Mesothelial cell of epicardium (in vitro differentiated cells): ENCODE data around the gene C10orf143. TPM values are rescaled to one million over a fixed set of nuclear protein-coding genes. Genes with fewer than 3 reads are reported as not detected.
A peak's percentile ranks its signal among the peaks of the same experiment; 100 is the strongest.

ENCODE experiments used
- DNase-seq, 2 experiments: peaks; one replicate each; pipeline ENCODE4 v3.0.0; 2021; ENCODE audit warnings: low spot score in 2 of 2; ENCODE audit not compliant: unreplicated experiment in 2 of 2
- H3K27ac Mint-ChIP-seq: 2 replicates; pipeline ENCODE4 v1.8.0; 2021; ENCODE audit warnings: mixed read lengths
- H3K27me3 Mint-ChIP-seq: 2 replicates; pipeline ENCODE4 v1.8.0; 2021; ENCODE audit warnings: low read depth, mixed read lengths
- H3K36me3 Mint-ChIP-seq: 2 replicates; pipeline ENCODE4 v1.8.0; 2021; ENCODE audit warnings: mixed read lengths
- H3K4me1 Mint-ChIP-seq: 2 replicates; pipeline ENCODE4 v1.8.0; 2021; ENCODE audit warnings: mixed read lengths
- H3K4me3 Mint-ChIP-seq: 2 replicates; pipeline ENCODE4 v1.8.0; 2021; ENCODE audit warnings: mild to moderate bottlenecking, moderate library complexity, mixed read lengths
- H3K9me3 Mint-ChIP-seq: 2 replicates; pipeline ENCODE4 v1.8.0; 2021; ENCODE audit warnings: mixed read lengths
- total RNA-seq: library from RNA; stranded (reverse); gene quantifications from 3 replicates; pipeline ENCODE4 v1.2.1, GENCODE V29; 2021
- TF ChIP-seq, protein P1 (sequence below): fragments of 200-600 bp; sonication (generic); IDR thresholded peaks from one replicate; pipeline ENCODE4 v1.5.0; 2021; ENCODE audit warnings: antibody characterized with exemption; ENCODE audit not compliant: unreplicated experiment

The C10orf143 gene
- total RNA-seq, 1 donor from 2014 or later, result 2.2 TPM

DNA sequence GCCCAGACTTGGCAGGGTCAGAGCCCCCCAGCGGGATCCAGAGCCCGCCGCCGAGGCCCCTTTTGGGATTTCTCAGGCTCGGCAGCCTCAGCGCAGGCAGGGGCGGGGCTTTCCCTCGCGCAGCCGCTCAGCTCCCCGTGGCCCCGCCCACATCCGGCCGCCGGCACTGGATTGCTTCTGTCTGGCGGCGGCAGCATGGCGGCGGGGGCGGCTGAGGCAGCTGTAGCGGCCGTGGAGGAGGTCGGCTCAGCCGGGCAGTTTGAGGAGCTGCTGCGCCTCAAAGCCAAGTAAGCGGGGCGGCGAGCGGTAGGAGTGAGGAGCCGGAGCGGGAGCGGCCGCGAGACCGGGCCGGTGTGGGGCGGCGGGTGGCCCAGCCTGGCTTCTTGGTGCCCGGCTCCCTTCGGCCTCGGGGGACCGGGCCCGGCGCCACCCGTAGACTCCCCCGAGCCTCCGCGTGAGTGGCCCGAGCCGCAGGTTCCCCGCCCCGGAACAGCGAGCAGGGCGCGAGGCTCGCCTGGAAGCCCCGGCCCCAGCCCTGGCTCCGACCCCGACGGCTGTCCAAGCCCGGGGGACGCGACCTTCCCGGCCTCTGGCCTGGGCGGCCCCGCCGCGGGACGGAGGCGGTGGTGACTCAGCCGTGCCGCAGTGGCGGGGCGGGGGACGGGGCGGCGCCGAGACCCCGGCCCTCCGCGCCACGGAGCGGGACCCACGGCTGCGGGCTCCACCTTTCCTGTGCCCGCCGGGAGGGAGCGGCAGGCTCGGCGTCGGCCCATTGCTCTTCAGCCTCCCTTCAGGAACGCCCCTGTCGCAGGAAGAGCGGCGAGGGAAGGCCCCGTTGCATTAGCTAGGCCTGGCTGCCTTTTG, 25.8 kb upstream of the C10orf143 start, which contains the start of gene GLRX3:
TSS of gene GLRX3 (plus strand) at position 166 of the 864 bp plus-strand sequence. CDS start at position 196, 30 bp downstream.
- peak within 1 kb of the TSS; percentile 88 for H3K4me3 Mint-ChIP-seq
- peak within 1 kb of the TSS; percentile 95 for H3K27ac Mint-ChIP-seq
- H3K36me3 Mint-ChIP-seq, result peaks cover 1% of the 10 kb centered on the region
- DNase-seq, result peak; percentile 92 to 95
- H3K4me1 Mint-ChIP-seq, result peaks cover 27% of the 10 kb centered on the region
- TF ChIP-seq, protein P1, sequence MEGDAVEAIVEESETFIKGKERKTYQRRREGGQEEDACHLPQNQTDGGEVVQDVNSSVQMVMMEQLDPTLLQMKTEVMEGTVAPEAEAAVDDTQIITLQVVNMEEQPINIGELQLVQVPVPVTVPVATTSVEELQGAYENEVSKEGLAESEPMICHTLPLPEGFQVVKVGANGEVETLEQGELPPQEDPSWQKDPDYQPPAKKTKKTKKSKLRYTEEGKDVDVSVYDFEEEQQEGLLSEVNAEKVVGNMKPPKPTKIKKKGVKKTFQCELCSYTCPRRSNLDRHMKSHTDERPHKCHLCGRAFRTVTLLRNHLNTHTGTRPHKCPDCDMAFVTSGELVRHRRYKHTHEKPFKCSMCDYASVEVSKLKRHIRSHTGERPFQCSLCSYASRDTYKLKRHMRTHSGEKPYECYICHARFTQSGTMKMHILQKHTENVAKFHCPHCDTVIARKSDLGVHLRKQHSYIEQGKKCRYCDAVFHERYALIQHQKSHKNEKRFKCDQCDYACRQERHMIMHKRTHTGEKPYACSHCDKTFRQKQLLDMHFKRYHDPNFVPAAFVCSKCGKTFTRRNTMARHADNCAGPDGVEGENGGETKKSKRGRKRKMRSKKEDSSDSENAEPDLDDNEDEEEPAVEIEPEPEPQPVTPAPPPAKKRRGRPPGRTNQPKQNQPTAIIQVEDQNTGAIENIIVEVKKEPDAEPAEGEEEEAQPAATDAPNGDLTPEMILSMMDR, result no peak
- H3K9me3 Mint-ChIP-seq, result no peaks in the 10 kb centered on the region
- H3K27me3 Mint-ChIP-seq, result no peaks in the 10 kb centered on the region

DNA sequence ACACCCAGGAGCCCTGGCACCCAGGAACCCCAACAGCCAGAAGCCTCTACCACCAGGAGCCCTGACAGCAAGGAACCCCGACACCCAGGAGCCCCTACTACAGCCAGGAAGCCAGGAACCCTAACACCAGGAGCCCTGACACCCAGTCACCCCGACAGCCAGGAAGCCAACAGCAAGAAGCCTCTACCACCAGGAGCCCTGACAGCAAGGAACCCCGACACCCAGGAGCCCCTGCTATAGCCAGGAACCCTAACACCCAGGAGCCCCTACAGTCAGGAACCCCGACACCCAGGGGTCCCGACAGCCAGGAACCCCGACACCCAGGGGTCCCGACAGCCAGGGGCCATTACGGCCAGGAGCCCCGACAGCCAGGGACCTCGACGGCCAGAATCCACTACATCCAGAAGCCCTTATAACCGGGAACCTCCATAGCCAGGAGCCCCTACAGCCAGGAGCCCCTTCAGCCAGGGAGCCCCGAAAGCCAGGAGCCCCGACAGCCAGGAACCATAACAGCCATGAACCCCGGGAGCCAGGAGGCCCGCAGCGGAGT, 25.1 kb upstream of the C10orf143 start:
- no peak for DNase-seq
- Mint-ChIP-seq H3K36me3 (peaks cover 1% of the 10 kb centered on the region), H3K27me3 (no peaks in the 10 kb centered on the region), H3K4me3 (peak overlapping the region; percentile 88), H3K9me3 (no peaks in the 10 kb centered on the region), H3K27ac (no peak overlapping the region), H3K4me1 (peaks cover 23% of the 10 kb centered on the region)
- TF ChIP-seq, protein P1, result no peak

DNA sequence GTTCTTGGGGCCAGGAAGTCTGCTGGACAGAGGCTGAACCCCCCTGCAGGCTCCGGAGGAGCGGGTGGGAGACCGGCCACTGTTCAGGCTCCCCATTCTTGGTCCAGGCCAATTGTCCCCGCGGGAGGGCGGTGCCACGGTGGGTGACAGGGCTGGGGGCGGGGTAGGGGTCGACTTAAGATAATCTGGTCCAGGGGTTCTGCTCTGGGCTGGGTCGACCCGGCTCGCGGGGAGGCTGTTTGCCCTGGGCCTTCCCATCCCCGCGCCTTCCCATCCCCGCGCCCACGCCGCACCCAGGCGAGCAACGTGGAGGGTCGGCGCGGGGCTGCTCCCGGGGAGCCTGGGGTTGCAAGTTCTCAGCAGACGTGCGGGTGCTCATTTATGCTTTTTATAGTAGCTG, 18.3 kb upstream of the C10orf143 start:
- no peaks in the 10 kb centered on the region for H3K27me3 Mint-ChIP-seq
- no peak overlapping the region for H3K4me3 Mint-ChIP-seq
- TF ChIP-seq, protein P1, result no peak
- DNase-seq, result no peak
- H3K4me1 Mint-ChIP-seq, result peaks cover 12% of the 10 kb centered on the region
- no peak overlapping the region for H3K27ac Mint-ChIP-seq
- no peaks in the 10 kb centered on the region for H3K9me3 Mint-ChIP-seq
- no peaks in the 10 kb centered on the region for H3K36me3 Mint-ChIP-seq

DNA sequence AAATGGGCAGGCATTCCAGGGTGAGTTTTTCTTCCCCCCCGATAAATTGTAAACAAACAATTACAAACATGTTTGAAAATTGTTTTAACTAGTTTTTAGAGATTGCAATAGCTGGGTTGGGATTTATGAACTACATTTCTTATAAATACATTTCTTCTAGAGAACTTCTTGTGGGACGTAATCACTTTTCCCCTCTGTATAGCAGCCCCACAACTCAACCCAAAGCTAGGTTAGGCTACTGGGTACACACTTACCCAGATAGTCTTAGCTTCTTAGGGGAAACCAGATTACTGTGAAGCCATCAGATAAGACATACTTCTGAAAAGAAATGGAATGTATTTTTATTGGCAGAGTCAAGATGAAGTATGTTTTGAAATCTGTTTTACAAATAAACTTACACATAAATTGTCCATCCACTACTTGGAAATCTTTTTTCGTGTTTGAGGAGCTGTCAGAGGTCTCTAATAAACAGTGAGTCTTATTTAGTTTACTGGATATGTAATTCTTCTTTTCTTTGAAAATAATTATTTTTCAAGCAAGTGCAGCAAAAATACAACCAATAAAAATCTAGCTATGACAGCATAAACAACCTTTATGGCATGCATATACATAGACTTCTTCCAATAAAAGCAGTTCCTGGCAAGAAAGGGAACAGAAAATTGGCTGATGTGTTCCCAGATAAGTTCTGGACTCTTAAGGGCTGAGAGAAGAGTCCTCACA, 17.6 kb upstream of the C10orf143 start:
- Mint-ChIP-seq H3K9me3 (no peaks in the 10 kb centered on the region), H3K27me3 (peaks cover 2% of the 10 kb centered on the region), H3K4me3 (no peak overlapping the region), H3K27ac (no peak overlapping the region), H3K36me3 (no peaks in the 10 kb centered on the region), H3K4me1 (peaks cover 12% of the 10 kb centered on the region)
- TF ChIP-seq, protein P1, result peak; percentile 28
- DNase-seq, result no peak

DNA sequence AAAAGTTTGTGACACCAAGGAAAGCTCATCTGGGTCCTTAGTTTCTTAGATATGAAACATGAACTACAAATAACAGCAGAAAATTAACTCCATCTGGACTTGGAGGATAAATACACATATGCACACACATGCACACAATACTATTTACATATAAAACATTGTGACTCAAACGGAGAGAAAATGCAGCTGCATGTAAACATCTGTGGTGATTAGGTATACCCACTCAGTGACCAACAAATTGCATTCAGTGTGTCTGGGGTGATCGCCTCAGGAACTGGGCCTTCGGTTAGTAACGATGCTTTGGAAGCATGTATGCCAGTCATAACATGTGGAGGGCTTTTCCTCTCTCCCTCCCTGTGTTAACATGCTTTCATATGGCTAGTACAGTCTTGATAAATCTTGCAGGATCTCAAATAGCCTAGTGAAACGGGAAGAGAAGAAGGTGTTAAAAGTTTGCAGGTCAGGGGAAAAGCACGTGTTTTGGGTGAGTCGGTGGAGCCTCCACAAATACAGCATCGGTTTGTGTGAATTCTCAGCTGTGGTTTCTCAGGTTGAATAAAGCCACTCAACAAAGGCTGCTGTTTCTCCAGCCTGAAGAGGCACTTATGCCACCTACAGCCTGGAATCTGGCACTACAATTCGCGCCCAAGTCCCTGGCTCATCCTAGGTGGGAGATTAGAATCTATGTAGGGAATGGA, 16.9 kb upstream of the C10orf143 start:
- TF ChIP-seq, protein P1, result peak; percentile 59
- Mint-ChIP-seq H3K27me3 (peaks cover 2% of the 10 kb centered on the region), H3K9me3 (no peaks in the 10 kb centered on the region), H3K4me1 (peaks cover 12% of the 10 kb centered on the region), H3K4me3 (no peak overlapping the region), H3K27ac (no peak overlapping the region), H3K36me3 (no peaks in the 10 kb centered on the region)
- peak in 1 of 2 experiments; percentile 65 for DNase-seq
